Liver (tissue), 9 donors: Measurements from ENCODE around the gene MROH8. TPM values are rescaled to one million over a fixed set of nuclear protein-coding genes. Genes with fewer than 3 reads are reported as not detected.

ENCODE experiments used
- DNase-seq: peaks from one replicate; pipeline ENCODE4 v3.0.0-alpha.2; 2017; ENCODE audit warnings: low spot score
- H3K27ac ChIP-seq, 2 donors: one replicate each; pipeline ENCODE4 v1.7.0; 2013; ENCODE audit warnings: inconsistent platforms in 2 of 2, low read length in 2 of 2, control low read depth in 1 of 2, low read depth in 1 of 2, mild to moderate bottlenecking in 1 of 2
- H3K27me3 ChIP-seq, 4 donors: one replicate each; pipeline versions ENCODE4 v1.6.1 to v1.7.0; 2013; ENCODE audit warnings: low read length in 3 of 4, inconsistent platforms in 1 of 4, mild to moderate bottlenecking in 1 of 4, moderate library complexity in 1 of 4; ENCODE audit not compliant: control insufficient read depth in 4 of 4, insufficient read depth in 4 of 4
- H3K36me3 ChIP-seq, 4 donors: one replicate each; pipeline versions ENCODE4 v1.6.1 to v1.7.0; 2013; ENCODE audit warnings: low read length in 3 of 4, mild to moderate bottlenecking in 3 of 4, low read depth in 1 of 4, moderate library complexity in 1 of 4; ENCODE audit not compliant: control insufficient read depth in 4 of 4, insufficient read depth in 3 of 4
- H3K4me1 ChIP-seq, 4 donors: one replicate each; pipeline versions ENCODE4 v1.6.1 to v1.7.0; 2013; ENCODE audit warnings: low read length in 3 of 4, mild to moderate bottlenecking in 3 of 4, moderate library complexity in 1 of 4; ENCODE audit not compliant: control insufficient read depth in 4 of 4, insufficient read depth in 4 of 4
- H3K4me3 ChIP-seq, 3 donors: one replicate each; pipeline versions ENCODE4 v1.6.1 to v1.7.0; 2013; ENCODE audit warnings: low read length in 3 of 3, control low read depth in 1 of 3, low read depth in 1 of 3, mild to moderate bottlenecking in 1 of 3
- H3K9ac ChIP-seq, 2 donors: one replicate each; pipeline ENCODE4 v1.7.0; 2013; ENCODE audit warnings: low read length in 2 of 2, mild to moderate bottlenecking in 2 of 2, moderate library complexity in 2 of 2, control low read depth in 1 of 2, low read depth in 1 of 2
- H3K9me3 ChIP-seq, 4 donors: one replicate each; pipeline versions ENCODE4 v1.6.1 to v1.7.0; 2013; ENCODE audit warnings: low read length in 3 of 4; ENCODE audit not compliant: control insufficient read depth in 4 of 4
- ATF3 ChIP-seq: IDR thresholded peaks from 2 replicates; pipeline ENCODE4 v1.6.1; 2016; ENCODE audit warnings: antibody characterized with exemption
- CTCF ChIP-seq: fragments of 150-350 bp; IDR thresholded peaks from 2 replicates; pipeline ENCODE4 v1.5.1; 2017; ENCODE audit warnings: improper control_type of control experiment, low read depth, low read length; ENCODE audit not compliant: missing input control
- EGR1 ChIP-seq, 2 donors: IDR thresholded peaks; 2 replicates each; pipeline ENCODE4 v1.6.1; 2016 to 2018; ENCODE audit warnings: antibody characterized with exemption in 2 of 2, low read depth in 2 of 2
- FOXA1 ChIP-seq: IDR thresholded peaks from 2 replicates; pipeline ENCODE4 v1.6.1; 2016; ENCODE audit warnings: antibody characterized with exemption
- FOXA2 ChIP-seq: IDR thresholded peaks from 2 replicates; pipeline ENCODE4 v1.6.1; 2016; ENCODE audit warnings: antibody characterized with exemption
- GABPA ChIP-seq, 2 donors: IDR thresholded peaks in 1 of 2; conservative IDR thresholded peaks in 1 of 2; 2 replicates each; pipeline ENCODE4 v1.6.1; 2016; ENCODE audit warnings: antibody characterized with exemption in 2 of 2, mild to moderate bottlenecking in 1 of 2, moderate library complexity in 1 of 2
- HNF4A ChIP-seq, 2 donors: conservative IDR thresholded peaks; 2 replicates each; pipeline ENCODE4 v1.6.1; 2016; ENCODE audit warnings: antibody characterized with exemption in 2 of 2, mild to moderate bottlenecking in 2 of 2
- HNF4G ChIP-seq: IDR thresholded peaks from 2 replicates; pipeline ENCODE4 v1.6.1; 2016; ENCODE audit warnings: antibody characterized with exemption
- JUND ChIP-seq, 2 donors: IDR thresholded peaks; 2 replicates each; pipeline ENCODE4 v1.6.1; 2016; ENCODE audit warnings: antibody characterized with exemption in 2 of 2
- MAX ChIP-seq: IDR thresholded peaks from 2 replicates; pipeline ENCODE4 v1.6.1; 2016; ENCODE audit warnings: antibody characterized with exemption
- NR2F2 ChIP-seq: IDR thresholded peaks from 2 replicates; pipeline ENCODE4 v1.6.1; 2016; ENCODE audit warnings: antibody characterized with exemption
- RAD21 ChIP-seq, 2 donors: IDR thresholded peaks; 2 replicates each; pipeline ENCODE4 v1.6.1; 2016; ENCODE audit warnings: antibody characterized with exemption in 2 of 2, mild to moderate bottlenecking in 2 of 2
- REST ChIP-seq: IDR thresholded peaks from 2 replicates; pipeline ENCODE4 v1.6.1; 2016; ENCODE audit warnings: antibody characterized with exemption, mild to moderate bottlenecking
- RXRA ChIP-seq, 2 donors: IDR thresholded peaks; 2 replicates each; pipeline ENCODE4 v1.6.1; 2017 to 2018; ENCODE audit warnings: antibody characterized with exemption in 2 of 2, mild to moderate bottlenecking in 1 of 2
- SP1 ChIP-seq: IDR thresholded peaks from 2 replicates; pipeline ENCODE4 v1.6.1; 2018; ENCODE audit warnings: antibody characterized with exemption, mild to moderate bottlenecking
- TAF1 ChIP-seq: conservative IDR thresholded peaks from 2 replicates; pipeline ENCODE4 v1.6.1; 2016; ENCODE audit warnings: antibody characterized with exemption, mild to moderate bottlenecking
- YY1 ChIP-seq: IDR thresholded peaks from 2 replicates; pipeline ENCODE4 v1.6.1; 2016; ENCODE audit warnings: antibody characterized with exemption, mild to moderate bottlenecking
- ZBTB33 ChIP-seq: IDR thresholded peaks from 2 replicates; pipeline ENCODE4 v1.6.1; 2016; ENCODE audit warnings: antibody characterized with exemption
- WGBS: extraction: QIAGEN DNeasy Blood & Tissue Kit; methylation state at CpG from one replicate; pipeline ENCODE4 v1.1.7; 2013; 5-methylcytosine and 5-hydroxymethylcytosine counted together
- polyA plus RNA-seq, 2 donors: library from polyadenylated mRNA; stranded (reverse) in 1 of 2; unstranded in 1 of 2; fragments of 200-250 nt in 1 of 2; fragments of >200 nt in 1 of 2; fragmentation: Nextera tagmentation in 1 of 2; extraction: Ambion mirVana in 1 of 2; gene quantifications; one replicate each; pipeline versions ENCODE4 v1.2.1 to v1.2.3, GENCODE V29; 2013 to 2015
- total RNA-seq, 2 donors: library from RNA; depleted of rRNA; stranded (reverse); fragments of >200 nt; gene quantifications; one replicate each; pipeline ENCODE4 v1.2.3, GENCODE V29; 2014
- donor health status: healthy.
- donor health status: healthy.
- donor health status: healthy.
- donor health status: healthy.
- donor health status: healthy.

The MROH8 gene
- total and polyA plus RNA-seq, 4 donors: 1.3 to 5.1 (median 2.0) TPM

- Histone ChIP-seq H3K4me1 (peaks cover 0 to 4% (median 3%) of the 10 kb centered on the region in 4 donors), H3K9me3 (no peaks in the 10 kb centered on the region), H3K27ac (no peak overlapping the region), H3K27me3 (no peaks in the 10 kb centered on the region), H3K9ac (no peak overlapping the region), H3K4me3 (no peak overlapping the region), H3K36me3 (peaks cover 8 to 35% (median 24%) of the 10 kb centered on the region in 4 donors)
- 89% methylated on average over 16 of the region's 16 CpGs for WGBS
- no peak for DNase-seq
- TF ChIP-seq TAF1: no peak
- no peak for TF ChIP-seq HNF4G
Observed at GRCh38 chr20:37198932-37199660, 19.7 kb upstream of the MROH8 start.

GRCh38 chr20:37194621-37195417 lies 15.5 kb upstream of the MROH8 start:
- Histone ChIP-seq H3K27ac (no peak overlapping the region), H3K27me3 (no peaks in the 10 kb centered on the region), H3K36me3 (peaks cover 3 to 19% (median 12%) of the 10 kb centered on the region in 4 donors), H3K4me3 (no peak overlapping the region), H3K4me1 (peaks cover 0 to 12% (median 9%) of the 10 kb centered on the region in 4 donors), H3K9me3 (no peaks in the 10 kb centered on the region), H3K9ac (no peak overlapping the region)
- no peak for DNase-seq
- TF ChIP-seq NR2F2 (no peak), TAF1 (no peak), RAD21 (IDR thresholded peaks at IDR 0.05) (no peak), ATF3 (no peak), GABPA (IDR thresholded peaks at IDR 0.05 in 1 of 2, conservative IDR thresholded peaks at IDR 0.05 in 1 of 2) (no peak), JUND (IDR thresholded peaks at IDR 0.05) (no peak), YY1 (no peak), MAX (no peak), FOXA1 (no peak), HNF4A (conservative IDR thresholded peaks at IDR 0.05) (no peak), CTCF (no peak), REST (no peak), SP1 (no peak), RXRA (IDR thresholded peaks at IDR 0.05) (no peak), FOXA2 (no peak), HNF4G (no peak), EGR1 (IDR thresholded peaks at IDR 0.05; ENCODE audit: low read depth in 2 of 2) (no peak), ZBTB33 (no peak)
- 80% methylated on average over 14 of the region's 14 CpGs for WGBS
